ENCODE data around the gene VSIG1. TPM values are rescaled to one million over a fixed set of nuclear protein-coding genes. Genes with fewer than 3 reads are reported as not detected.

The VSIG1 gene
- total and polyA plus RNA-seq, 10 of the 15 experiments (the other 5 are each of a cell fraction or from before 2014, with no cell fraction given) = 0.04 to 0.08 (median 0.06) TPM; not detected in 7

DNA sequence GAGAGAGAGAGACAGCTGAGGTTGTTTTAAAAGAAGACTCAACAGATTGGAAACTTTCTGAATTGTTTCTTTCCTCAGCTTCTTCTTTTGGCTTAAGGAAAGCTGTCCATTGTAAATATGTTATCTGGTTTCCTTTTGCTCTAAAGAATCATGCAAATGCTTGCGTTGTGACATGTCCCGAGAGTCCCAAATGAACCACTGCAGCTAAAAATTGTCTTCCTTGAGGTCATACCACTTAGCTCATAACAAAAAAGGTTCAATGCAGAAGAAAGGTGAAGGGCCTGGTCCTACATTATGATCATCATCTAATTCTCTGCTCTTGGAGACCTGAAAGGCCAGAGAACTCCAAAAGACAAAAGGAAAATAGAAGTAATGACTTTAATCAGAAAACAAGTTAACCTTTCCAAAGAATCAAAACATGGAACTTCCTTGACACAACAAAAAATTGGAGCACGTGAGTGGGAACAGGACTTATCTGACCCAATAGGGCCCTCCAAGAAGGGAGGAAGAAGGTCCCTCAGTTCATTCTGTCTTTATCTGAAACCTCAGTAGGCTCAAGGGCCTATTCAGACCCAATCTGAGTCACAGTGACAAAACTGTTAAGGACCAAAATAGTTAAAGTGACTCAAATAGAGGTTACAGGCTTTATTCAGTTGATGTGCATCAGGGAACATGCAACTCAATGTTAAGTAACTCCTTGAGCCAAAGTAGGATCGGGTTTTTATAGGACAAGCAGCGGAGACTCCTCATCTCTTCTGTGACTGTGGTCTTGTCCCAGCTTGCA is 14.7 kb upstream of the VSIG1 start:
- Histone ChIP-seq H3K79me2 (ENCODE audit: control insufficient read depth, insufficient read depth, low read length) (no peaks in the 10 kb centered on the region), H3K27ac (ENCODE audit: control insufficient read depth, insufficient read depth) (no peak overlapping the region), H3K4me2 (ENCODE audit: control insufficient read depth, insufficient read depth) (no peak overlapping the region), H3K36me3 (ENCODE audit: control insufficient read depth in 2 of 2, insufficient read depth in 2 of 2, low read length in 1 of 2) (no peaks in the 10 kb centered on the region), H2AFZ (ENCODE audit: control insufficient read depth, low read depth, low read length) (no peak overlapping the region), H3K4me3 (no peak overlapping the region), H3K27me3 (replicated peaks in 1 of 2; ENCODE audit: control insufficient read depth in 2 of 2, insufficient read depth in 2 of 2, low read length in 1 of 2) (no peaks in the 10 kb centered on the region), H3K9ac (ENCODE audit: control insufficient read depth, insufficient read depth, low read length) (no peak overlapping the region), H3K9me3 (replicated peaks; ENCODE audit: control insufficient read depth, insufficient read depth, low read length) (no peaks in the 10 kb centered on the region), H3K4me1 (ENCODE audit: control insufficient read depth, insufficient read depth, low read length) (no peaks in the 10 kb centered on the region), H4K20me1 (ENCODE audit: control insufficient read depth, insufficient read depth) (no peaks in the 10 kb centered on the region)
- peak; percentile 47 for FAIRE-seq
- in situ Hi-C loops (cut with MboI) = no loop called here
- ChIA-PET CTCF (interaction anchor here (1.4 kb wide), 1 partner anchor 10 kb away, joined by 4 read pairs; no protein-coding TSS in a partner anchor), SMC1A (ENCODE audit: uncharacterized antibody, unreplicated experiment) (interaction anchor here (1.0 kb wide), 1 partner anchor 30 kb away, joined by 4 read pairs; no protein-coding TSS in a partner anchor), RAD21 (ENCODE audit: unreplicated experiment) (no interaction called here), POLR2A (no interaction called here)
- 0 out of 3 replicates have a peak, but pooled peaks have one; percentile 19 for ATAC-seq
- intact Hi-C loops (cut with micrococcal nuclease; ENCODE audit: unreplicated experiment) = no loop called here
- no peak for DNase-seq (ENCODE audit: low read depth, low spot score)
- no TSS peak for BruUV-seq (replicated peaks)
- WGBS (ENCODE audit: insufficient coverage, insufficient replicate concordance, low lambda C conversion rate, missing lambda C conversion rate) = 5% methylated on average over 5 of the region's 5 CpGs
- no peak for TF ChIP-seq NFXL1 (IDR thresholded peaks at IDR 0.05; ENCODE audit: borderline replicate concordance)
- peak; percentile 25; the same call in 1 of the 2 replicates for TF ChIP-seq FOXM1 (IDR thresholded peaks at IDR 0.05; ENCODE audit: low read depth, low read length)
- TF ChIP-seq IKZF1 (conservative IDR thresholded peaks at IDR 0.05) = no peak
- TF ChIP-seq TBL1XR1 (IDR thresholded peaks at IDR 0.05; ENCODE audit: low read depth, low read length) = no peak
- TF ChIP-seq CHD2 (IDR thresholded peaks at IDR 0.05; ENCODE audit: borderline replicate concordance, low read depth, low read length) = no peak
- no peak for TF ChIP-seq CREM (IDR thresholded peaks at IDR 0.05; ENCODE audit: low read depth)
- TF ChIP-seq HDAC2 (IDR thresholded peaks at IDR 0.05) = no peak
- TF ChIP-seq PKNOX1 (IDR thresholded peaks at IDR 0.05) = no peak
- TF ChIP-seq, protein P1, sequence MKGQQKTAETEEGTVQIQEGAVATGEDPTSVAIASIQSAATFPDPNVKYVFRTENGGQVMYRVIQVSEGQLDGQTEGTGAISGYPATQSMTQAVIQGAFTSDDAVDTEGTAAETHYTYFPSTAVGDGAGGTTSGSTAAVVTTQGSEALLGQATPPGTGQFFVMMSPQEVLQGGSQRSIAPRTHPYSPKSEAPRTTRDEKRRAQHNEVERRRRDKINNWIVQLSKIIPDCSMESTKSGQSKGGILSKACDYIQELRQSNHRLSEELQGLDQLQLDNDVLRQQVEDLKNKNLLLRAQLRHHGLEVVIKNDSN (IDR thresholded peaks at IDR 0.05; ENCODE audit: borderline replicate concordance, extremely low read length, insufficient read depth, low read depth, low read length) = no peak
- TF ChIP-seq, protein P2, sequence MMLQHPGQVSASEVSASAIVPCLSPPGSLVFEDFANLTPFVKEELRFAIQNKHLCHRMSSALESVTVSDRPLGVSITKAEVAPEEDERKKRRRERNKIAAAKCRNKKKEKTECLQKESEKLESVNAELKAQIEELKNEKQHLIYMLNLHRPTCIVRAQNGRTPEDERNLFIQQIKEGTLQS (IDR thresholded peaks at IDR 0.05; ENCODE audit: borderline replicate concordance, extremely low read depth, low read depth, low read length) = no peak
- no peak for TF ChIP-seq RELA (IDR thresholded peaks at IDR 0.05; ENCODE audit: borderline replicate concordance, partially characterized antibody)
- TF ChIP-seq RUNX3 (IDR thresholded peaks at IDR 0.05; ENCODE audit: low read length) = peak; percentile 15; the same call in 1 of the 2 replicates
- no peak for TF ChIP-seq CHD1 (IDR thresholded peaks at IDR 0.05; ENCODE audit: low read depth, low read length)
- TF ChIP-seq TARDBP (IDR thresholded peaks at IDR 0.05; ENCODE audit: borderline replicate concordance) = no peak
- no peak for TF ChIP-seq BCL3 (IDR thresholded peaks at IDR 0.05; ENCODE audit: borderline replicate concordance, insufficient read depth, low read depth, low read length, poor library complexity, severe bottlenecking)
- TF ChIP-seq MYC (IDR thresholded peaks at IDR 0.05; ENCODE audit: insufficient read depth, insufficient read length, insufficient replicate concordance, low read length, severe bottlenecking) = no peak
- TF ChIP-seq NFIC (IDR thresholded peaks at IDR 0.05; ENCODE audit: low read depth, low read length) = 0 out of 2 replicates have a peak, but pooled peaks have one; percentile 27
- no peak for TF ChIP-seq ASH2L (IDR thresholded peaks at IDR 0.05; ENCODE audit: borderline replicate concordance, low read depth)
- no peak for TF ChIP-seq MEF2B (IDR thresholded peaks at IDR 0.05; ENCODE audit: partially characterized antibody, poor library complexity, severe bottlenecking)
- no peak for TF ChIP-seq BMI1 (IDR thresholded peaks at IDR 0.05; ENCODE audit: borderline replicate concordance)
- no peak for TF ChIP-seq MTA3 (IDR thresholded peaks at IDR 0.05; ENCODE audit: borderline replicate concordance, low read length)

Data from GM12878 (cell line).